Anterior cingulate cortex (tissue), 58 donors: Measurements from ENCODE around the gene C8A.

Experiments
- DNase-seq, 58 donors: peaks; one replicate each; lab custom pipeline; 2025; lab: John Stamatoyannopoulos, UW

C8A gene

DNA sequence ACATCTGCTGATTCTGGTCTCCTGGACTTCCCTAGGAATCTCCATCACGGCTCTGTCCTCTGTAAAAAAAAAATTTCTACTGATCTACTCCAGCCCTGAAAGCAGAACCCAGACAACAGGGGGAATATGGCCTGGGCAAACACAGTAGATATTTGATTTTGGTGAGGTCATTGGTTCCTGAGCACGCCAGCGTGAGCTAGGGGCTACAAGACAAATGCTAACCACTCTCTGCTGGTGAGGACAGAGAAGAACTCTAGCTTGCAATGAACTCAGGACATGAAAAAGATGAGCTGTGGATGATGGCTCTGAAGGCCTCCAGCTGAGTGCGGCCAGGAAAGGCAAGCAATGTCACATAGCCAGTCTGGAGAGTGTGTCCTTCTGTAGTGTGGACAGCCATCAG is 18.2 kb upstream of the C8A start:
- no peak for DNase-seq

- DNase-seq, result no peak
Observed at GRCh38 chr1:56837244-56837939, 17.2 kb upstream of the C8A start.

- DNase-seq, result no peak
Observed at GRCh38 chr1:56838759-56839158, 15.8 kb upstream of the C8A start.

DNA sequence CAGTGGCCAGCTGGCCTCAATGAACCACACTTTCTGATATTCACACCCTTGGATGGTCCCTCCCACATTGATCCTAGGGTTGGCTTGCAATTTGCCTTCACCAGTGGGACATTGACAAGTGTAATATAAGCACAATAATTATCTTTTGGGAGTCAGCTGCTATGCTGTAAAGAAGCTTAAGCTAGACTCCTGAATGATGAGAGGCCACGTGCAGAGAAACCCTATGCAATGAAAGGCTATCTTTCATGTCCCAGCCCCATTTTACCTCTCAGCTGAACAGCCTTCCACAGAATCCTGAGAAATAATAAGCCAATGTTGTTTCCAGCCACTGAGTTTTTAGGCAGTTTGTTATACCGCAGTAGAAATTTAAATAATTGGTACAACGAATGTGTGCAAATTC is 11.1 kb upstream of the C8A start:
- no peak for DNase-seq

DNA sequence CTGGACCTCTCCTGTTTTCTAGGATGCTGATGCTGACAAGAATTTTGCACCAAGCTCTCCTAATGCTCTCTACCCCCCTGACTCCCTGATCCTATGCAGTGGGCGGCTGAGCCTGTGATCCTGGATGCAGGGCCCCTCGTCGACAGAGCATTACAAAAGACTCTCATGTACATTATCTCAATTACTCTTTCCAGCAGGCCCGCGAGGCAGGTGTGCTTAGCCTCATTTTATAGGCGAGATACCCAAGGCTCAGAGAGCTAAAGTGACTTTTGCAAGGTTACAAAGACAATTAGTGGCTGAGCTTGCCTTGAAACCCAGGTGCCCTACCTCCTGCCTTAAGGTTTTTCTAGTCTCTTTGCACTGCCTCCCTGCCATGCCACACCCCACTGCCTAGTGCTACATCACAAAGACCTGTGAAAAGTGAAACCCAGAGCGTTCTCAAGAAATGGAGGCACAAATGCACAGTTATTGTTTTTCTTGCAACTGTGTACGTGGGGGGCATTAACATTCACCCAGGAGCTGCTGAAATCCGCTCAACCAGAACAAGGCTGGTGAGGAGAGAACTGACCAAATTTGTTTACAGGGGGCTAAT is 10.0 kb upstream of the C8A start:
- DNase-seq, result no peak

DNA sequence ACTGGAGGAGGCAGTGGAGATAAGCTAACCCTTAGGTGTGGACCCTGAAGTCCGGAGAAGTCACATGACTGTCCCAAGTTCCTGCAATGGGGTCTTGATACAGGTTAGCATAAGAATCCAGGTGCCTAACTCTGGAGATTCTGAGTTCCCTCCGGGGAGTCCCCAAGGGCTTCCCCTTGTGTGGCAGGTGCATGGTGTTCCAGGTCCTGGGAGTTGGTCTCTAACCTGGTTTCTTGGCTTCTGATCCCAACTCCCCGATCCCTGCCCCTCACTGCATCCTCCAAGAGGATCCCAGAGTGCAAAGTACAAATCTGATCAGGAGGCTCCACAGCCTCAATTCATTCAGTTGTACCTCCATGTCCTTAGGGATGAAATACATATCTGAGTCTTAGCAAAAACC is 9.3 kb upstream of the C8A start:
- no peak for DNase-seq

- no peak for DNase-seq
Observed at GRCh38 chr1:56849750-56850149, 4.8 kb upstream of the C8A start.

GRCh38 chr1:56850411-56850810 is 4.2 kb upstream of the C8A start:
- no peak for DNase-seq

DNA sequence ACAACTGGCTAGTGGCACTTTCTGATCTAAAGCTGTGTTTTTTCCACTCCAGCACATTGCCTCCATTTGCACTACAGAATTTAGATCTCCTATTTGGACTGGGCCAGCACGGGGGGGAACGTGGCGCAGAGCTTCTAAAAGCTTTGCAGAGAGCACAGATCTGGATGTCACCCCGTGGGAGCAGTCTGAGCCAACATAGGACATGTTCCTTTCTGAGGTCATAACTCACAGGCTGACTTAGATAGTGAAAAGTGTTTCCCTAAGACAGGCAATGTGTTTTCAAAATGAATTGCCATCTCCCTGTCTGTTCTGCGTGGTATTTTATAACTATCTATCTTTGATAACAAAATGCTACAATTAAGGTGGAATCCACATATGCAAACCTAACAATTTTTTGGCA is 3.7 kb upstream of the C8A start:
- no peak for DNase-seq

DNA sequence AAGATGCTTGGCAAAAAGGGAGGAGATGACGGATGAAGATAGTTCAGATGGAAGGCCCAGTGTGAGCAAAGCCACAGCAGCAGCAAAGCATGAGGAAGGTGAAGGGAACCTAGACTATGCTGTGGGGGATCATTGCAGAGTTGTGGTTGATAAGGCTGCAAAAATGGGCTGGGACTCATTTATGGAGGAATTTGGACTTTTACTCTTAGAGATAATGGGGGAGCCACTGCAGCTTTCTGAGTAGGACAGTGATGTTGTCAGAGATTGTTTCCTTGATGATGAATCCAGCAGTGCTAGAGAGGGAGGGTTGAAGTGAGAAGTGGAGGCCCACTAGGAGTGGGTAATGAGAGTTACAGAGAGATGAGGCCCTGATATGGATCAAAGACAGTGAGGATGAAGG is 2.1 kb upstream of the C8A start:
- no peak for DNase-seq

DNA sequence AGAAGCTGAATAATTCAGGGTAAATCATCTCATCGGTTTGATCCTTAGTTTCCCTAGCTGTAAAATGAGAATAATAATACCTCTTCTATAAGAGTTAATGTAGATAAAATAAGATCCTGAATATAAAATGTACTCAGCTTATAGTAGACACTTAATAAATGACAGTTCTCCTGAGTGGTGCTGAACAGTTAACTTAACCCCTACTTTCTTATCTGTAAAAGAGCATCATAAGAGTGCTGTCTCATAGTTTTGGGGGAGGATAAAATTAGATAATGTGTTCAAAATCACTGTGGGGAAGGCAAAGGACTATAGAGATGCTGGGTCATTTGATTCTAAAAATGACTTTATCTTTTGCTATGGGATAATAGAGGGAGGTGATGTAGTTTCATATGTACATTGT is 593 bp downstream of the C8A start:
- DNase-seq, result no peak

GRCh38 chr1:56856186-56856585 is 1.6 kb downstream of the C8A start:
- no peak for DNase-seq

GRCh38 chr1:56859287-56859686 is 4.7 kb downstream of the C8A start:
- no peak for DNase-seq

GRCh38 chr1:56863265-56863992 is 8.8 kb downstream of the C8A start:
- no peak for DNase-seq

DNA sequence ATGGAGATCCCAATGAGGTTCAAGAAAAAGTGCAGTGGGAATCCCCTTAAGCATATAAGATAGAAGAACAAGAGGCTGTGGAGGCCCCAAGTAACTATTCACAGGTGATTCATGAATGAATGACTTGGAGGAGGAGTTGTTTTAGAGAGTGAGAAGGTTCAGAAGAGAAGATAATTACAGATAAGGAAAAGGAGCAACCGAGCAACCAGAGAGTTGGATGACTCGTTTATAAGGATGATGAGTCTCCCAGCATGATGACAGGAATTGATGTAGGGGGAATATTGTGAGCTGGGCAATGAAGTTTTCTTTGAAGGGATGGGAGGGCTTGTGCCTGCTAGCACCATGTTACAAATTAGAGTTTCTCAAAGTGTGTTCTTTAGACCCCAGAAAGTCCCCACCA is 9.8 kb downstream of the C8A start:
- DNase-seq, result no peak

DNA sequence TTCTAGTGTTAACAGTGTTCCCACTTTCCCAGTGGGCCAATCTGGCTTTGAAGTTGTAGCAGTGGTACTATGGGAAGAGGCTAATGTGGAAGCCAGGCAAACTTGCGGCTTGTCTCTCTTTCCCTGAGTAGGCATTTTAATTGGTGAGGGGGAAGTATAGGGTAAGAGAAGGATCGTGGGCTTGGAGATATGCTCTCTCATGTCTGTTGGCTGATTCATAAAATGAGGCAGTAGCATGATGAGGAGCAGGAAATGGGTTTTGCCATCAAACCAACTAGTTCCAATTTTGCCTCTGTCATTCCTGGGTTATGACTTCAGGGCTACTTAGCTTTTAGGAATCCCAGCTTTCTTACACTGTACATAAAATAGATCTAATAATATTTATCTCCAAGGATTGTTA is 12.1 kb downstream of the C8A start:
- DNase-seq, result no peak

DNA sequence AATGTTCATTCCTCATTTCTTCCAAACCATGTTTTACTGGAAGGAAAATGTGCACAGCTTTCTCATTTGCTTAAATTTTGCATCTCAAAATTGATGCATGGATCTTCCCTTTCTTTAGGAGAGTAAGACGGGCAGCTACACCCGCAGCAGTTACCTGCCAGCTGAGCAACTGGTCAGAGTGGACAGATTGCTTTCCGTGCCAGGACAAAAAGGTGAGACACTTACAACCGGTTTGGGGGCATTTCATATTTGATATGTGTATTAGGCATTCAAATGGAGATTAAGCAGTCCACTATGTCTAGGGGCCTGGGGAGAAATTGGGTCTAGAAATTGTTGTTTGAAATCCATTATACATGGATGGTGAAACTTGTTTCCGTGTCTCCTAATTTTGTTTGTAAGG is 12.9 kb downstream of the C8A start:
- no peak for DNase-seq

- no peak for DNase-seq
Observed at GRCh38 chr1:56868761-56869160, 14.2 kb downstream of the C8A start.

- DNase-seq, result peak in 1 of 58 donors; percentile 9
Observed at GRCh38 chr1:56872597-56872996, 18.0 kb downstream of the C8A start.

GRCh38 chr1:56873213-56873612 is 18.6 kb downstream of the C8A start:
- DNase-seq, result no peak

GRCh38 chr1:56874689-56875088 is 20.1 kb downstream of the C8A start:
- DNase-seq, result no peak

- DNase-seq, result no peak
Observed at GRCh38 chr1:56877973-56878372, 23.4 kb downstream of the C8A start.
